HepG2 (cell line): ENCODE measurements around the gene RGS2. TPM values are rescaled to one million over a fixed set of nuclear protein-coding genes. Genes with fewer than 3 reads are reported as not detected.
A peak's percentile ranks its signal among the peaks of the same experiment; 100 is the strongest.

ENCODE experiments used
- ATAC-seq: fragments of 200-7000 bp; cut with Tn5 transposase; 3 replicates; pipeline ENCODE4 v1.9.1; 2020; ENCODE audit warnings: mild to moderate bottlenecking, moderate library complexity
- BruUV-seq: library from RNA; stranded (reverse); fragments of 400-500 nt; replicated peaks from 2 replicates; lab custom pipeline; 2021; lab: Mats Ljungman, UMichigan
- CTCF ChIA-PET: fragments of 300-600 bp; formaldehyde crosslinking; extraction: SDS; loops from one replicate; lab custom pipeline; 2021; ENCODE audit warnings: low total read pairs, inconsistent platforms, low intra/inter-chr PET ratio; lab: Yijun Ruan, JAX
- POLR2A ChIA-PET: fragments of 350-600 bp; sonication (Branson Sonifier 250); formaldehyde crosslinking; loops from one replicate; lab custom pipeline; 2020; ENCODE audit warnings: antibody characterized with exemption, inconsistent platforms; lab: Yijun Ruan, JAX
- DNase-seq: peaks from one replicate; pipeline ENCODE4 v3.0.0-alpha.2; 2015; ENCODE audit warnings: low spot score
- FAIRE-seq: peaks from 3 replicates; lab custom pipeline; 2011; peaks lifted over from hg19 to GRCh38; lab: Jason Lieb, UNC
- H2AFZ ChIP-seq: one replicate; pipeline ENCODE4 v1.6.1; 2011; ENCODE audit warnings: low read length, inconsistent platforms
- H3K27ac ChIP-seq: fragments of 300-600 bp; 3 replicates; pipeline ENCODE4 v1.8.0; 2011; ENCODE audit warnings: mixed run types, mild to moderate bottlenecking, mixed read lengths, low read length, inconsistent platforms; ENCODE audit not compliant: insufficient read depth; ENCODE audit errors: extremely low read length
- H3K27me3 ChIP-seq, 2 experiments: fragments of 200-600 bp in 1 of 2; 2 replicates in 1 of 2; 3 replicates in 1 of 2; pipeline versions ENCODE4 v1.6.0 to v1.8.0; 2011; ENCODE audit warnings: low read length in 2 of 2, mild to moderate bottlenecking in 2 of 2, moderate library complexity in 2 of 2, inconsistent platforms in 1 of 2; ENCODE audit not compliant: insufficient read depth in 2 of 2, control insufficient read depth in 1 of 2
- H3K36me3 ChIP-seq, 2 experiments: fragments of 200-600 bp in 1 of 2; replicated peaks in 1 of 2; 2 replicates in 1 of 2; 3 replicates in 1 of 2; pipeline versions ENCODE4 v1.5.1 to v1.8.0; 2011; ENCODE audit warnings: low read length in 2 of 2, inconsistent platforms in 1 of 2; ENCODE audit not compliant: insufficient read depth in 2 of 2, control insufficient read depth in 1 of 2
- H3K4me1 ChIP-seq: 2 replicates; pipeline ENCODE4 v1.5.1; 2012; ENCODE audit warnings: low read length, inconsistent platforms; ENCODE audit not compliant: insufficient read depth
- H3K4me2 ChIP-seq: 2 replicates; pipeline ENCODE4 v1.6.0; 2011; ENCODE audit warnings: low read depth, low read length, inconsistent platforms
- H3K4me3 ChIP-seq, 3 experiments: fragments of 200-600 bp in 1 of 3; sonication (generic), shearing (Covaris generic) in 1 of 3; replicated peaks in 1 of 3; 2 replicates each; pipeline ENCODE4 v1.5.1; 2011 to 2016; ENCODE audit warnings: low read length in 3 of 3, inconsistent platforms in 2 of 3, low read depth in 2 of 3, mild to moderate bottlenecking in 2 of 3, control low read depth in 1 of 3, mixed read lengths in 1 of 3; ENCODE audit not compliant: insufficient read depth in 1 of 3
- H3K79me2 ChIP-seq: one replicate; pipeline ENCODE4 v1.6.1; 2011; ENCODE audit warnings: low read length, inconsistent platforms; ENCODE audit not compliant: insufficient read depth
- H3K9ac ChIP-seq: 2 replicates; pipeline ENCODE4 v1.6.0; 2011; ENCODE audit warnings: mild to moderate bottlenecking, low read depth, low read length, inconsistent platforms; ENCODE audit not compliant: insufficient read depth
- H3K9me3 ChIP-seq: 2 replicates; pipeline ENCODE4 v1.5.1; 2012; ENCODE audit warnings: mild to moderate bottlenecking, low read length
- H4K20me1 ChIP-seq: 2 replicates; pipeline ENCODE4 v1.6.0; 2011; ENCODE audit warnings: inconsistent platforms, mild to moderate bottlenecking, low read length, moderate library complexity; ENCODE audit not compliant: insufficient read depth
- CEBPZ ChIP-seq: IDR thresholded peaks from 2 replicates; pipeline ENCODE4 v1.6.1; 2012; ENCODE audit warnings: low read length, improper control_type of control experiment
- CHCHD3 ChIP-seq: sonication (generic); formaldehyde crosslinking; IDR thresholded peaks from 2 replicates; pipeline ENCODE4 v1.8.0; 2022; ENCODE audit warnings: mild to moderate bottlenecking, missing genetic modification reagents, moderate library complexity
- NKX3-1 ChIP-seq: sonication (generic); formaldehyde crosslinking; IDR thresholded peaks from 2 replicates; pipeline ENCODE4 v1.5.0; 2020; ENCODE audit warnings: missing genetic modification reagents
- YEATS4 ChIP-seq: sonication (generic); formaldehyde crosslinking; IDR thresholded peaks from 2 replicates; pipeline ENCODE4 v1.4.0; 2020; ENCODE audit warnings: missing genetic modification reagents, borderline replicate concordance
- ZBTB49 ChIP-seq: sonication (generic); formaldehyde crosslinking; IDR thresholded peaks from 2 replicates; pipeline ENCODE4 v1.4.0; 2020; ENCODE audit warnings: missing genetic modification reagents, borderline replicate concordance
- ZNF10 ChIP-seq: sonication (generic); formaldehyde crosslinking; IDR thresholded peaks from 2 replicates; pipeline ENCODE4 v1.4.0; 2020; ENCODE audit warnings: mild to moderate bottlenecking, low read depth, missing genetic modification reagents, borderline replicate concordance
- ZNF335 ChIP-seq: sonication (generic); formaldehyde crosslinking; IDR thresholded peaks from 2 replicates; pipeline ENCODE4 v1.4.0; 2020; ENCODE audit warnings: missing genetic modification reagents
- ZNF703 ChIP-seq: sonication (generic); formaldehyde crosslinking; IDR thresholded peaks from 2 replicates; pipeline ENCODE4 v1.5.1; 2020; ENCODE audit warnings: missing genetic modification reagents, mild to moderate bottlenecking, moderate library complexity, borderline replicate concordance
- WGBS: methylation state at CpG from one replicate; pipeline ENCODE4 v1.1.6; 2017; ENCODE audit warnings: low lambda C conversion rate; 5-methylcytosine and 5-hydroxymethylcytosine counted together
- in situ Hi-C: cut with HindIII; loops from 2 replicates; pipeline ENCODE4 v1.10.0; 2017; ENCODE audit warnings: low pct_unique_long_range_greater_than_20kb; ENCODE audit not compliant: extremely low pct_ligation_motif_present
- intact Hi-C: fragments of 100-400 bp; cut with micrococcal nuclease; formaldehyde crosslinking; loops from one replicate; pipeline ENCODE4 v1.10.0; 2022; ENCODE audit not compliant: unreplicated experiment
- polyA plus RNA-seq, 8 experiments: library from polyadenylated mRNA; depleted of rRNA in 3 of 8; stranded (reverse) in 7 of 8; unstranded in 1 of 8; fragments of >200 nt; fragmentation: Illumina TruSeq in 4 of 8; extraction: Trizol in 4 of 8; gene quantifications; 2 replicates each; pipeline versions ENCODE4 v1.2.1 to v1.2.3, GENCODE V29; 2011 to 2016; ENCODE audit warnings: low read depth in 4 of 8, missing spikeins in 1 of 8, mixed read lengths in 1 of 8; ENCODE audit not compliant: insufficient read depth in 1 of 8
- total RNA-seq, 5 experiments: library from RNA; depleted of rRNA; stranded (reverse); fragments of >200 nt; fragmentation: Illumina TruSeq; extraction: Trizol; gene quantifications; 2 replicates each; pipeline ENCODE4 v1.2.3, GENCODE V29; 2016; ENCODE audit warnings: low read depth in 1 of 5
- TF ChIP-seq, protein P1 (sequence below): IDR thresholded peaks from 2 replicates; pipeline ENCODE4 v1.4.0; 2020; ENCODE audit warnings: mild to moderate bottlenecking, missing genetic modification reagents

Gene RGS2
- total and polyA plus RNA-seq, 2 of the 13 experiments (the other 11 are each of a cell fraction or from before 2014, with no cell fraction given): 0.64 to 1.4 TPM

GRCh38 chr1:192759104-192759503 is 49.7 kb upstream of the RGS2 start (continued):
- TF ChIP-seq, protein P1, sequence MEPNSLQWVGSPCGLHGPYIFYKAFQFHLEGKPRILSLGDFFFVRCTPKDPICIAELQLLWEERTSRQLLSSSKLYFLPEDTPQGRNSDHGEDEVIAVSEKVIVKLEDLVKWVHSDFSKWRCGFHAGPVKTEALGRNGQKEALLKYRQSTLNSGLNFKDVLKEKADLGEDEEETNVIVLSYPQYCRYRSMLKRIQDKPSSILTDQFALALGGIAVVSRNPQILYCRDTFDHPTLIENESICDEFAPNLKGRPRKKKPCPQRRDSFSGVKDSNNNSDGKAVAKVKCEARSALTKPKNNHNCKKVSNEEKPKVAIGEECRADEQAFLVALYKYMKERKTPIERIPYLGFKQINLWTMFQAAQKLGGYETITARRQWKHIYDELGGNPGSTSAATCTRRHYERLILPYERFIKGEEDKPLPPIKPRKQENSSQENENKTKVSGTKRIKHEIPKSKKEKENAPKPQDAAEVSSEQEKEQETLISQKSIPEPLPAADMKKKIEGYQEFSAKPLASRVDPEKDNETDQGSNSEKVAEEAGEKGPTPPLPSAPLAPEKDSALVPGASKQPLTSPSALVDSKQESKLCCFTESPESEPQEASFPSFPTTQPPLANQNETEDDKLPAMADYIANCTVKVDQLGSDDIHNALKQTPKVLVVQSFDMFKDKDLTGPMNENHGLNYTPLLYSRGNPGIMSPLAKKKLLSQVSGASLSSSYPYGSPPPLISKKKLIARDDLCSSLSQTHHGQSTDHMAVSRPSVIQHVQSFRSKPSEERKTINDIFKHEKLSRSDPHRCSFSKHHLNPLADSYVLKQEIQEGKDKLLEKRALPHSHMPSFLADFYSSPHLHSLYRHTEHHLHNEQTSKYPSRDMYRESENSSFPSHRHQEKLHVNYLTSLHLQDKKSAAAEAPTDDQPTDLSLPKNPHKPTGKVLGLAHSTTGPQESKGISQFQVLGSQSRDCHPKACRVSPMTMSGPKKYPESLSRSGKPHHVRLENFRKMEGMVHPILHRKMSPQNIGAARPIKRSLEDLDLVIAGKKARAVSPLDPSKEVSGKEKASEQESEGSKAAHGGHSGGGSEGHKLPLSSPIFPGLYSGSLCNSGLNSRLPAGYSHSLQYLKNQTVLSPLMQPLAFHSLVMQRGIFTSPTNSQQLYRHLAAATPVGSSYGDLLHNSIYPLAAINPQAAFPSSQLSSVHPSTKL: peak; percentile 73
- no peak for TF ChIP-seq CEBPZ

- WGBS: 4% methylated on average over 4 of the region's 4 CpGs
- TF ChIP-seq YEATS4 (CRISPR knock-in tag): no peak
- TF ChIP-seq NKX3-1 (CRISPR knock-in tag): no peak
- no peak for TF ChIP-seq ZNF703 (CRISPR knock-in tag)
- TF ChIP-seq ZBTB49 (CRISPR knock-in tag): no peak
- no peak for TF ChIP-seq CHCHD3 (CRISPR knock-in tag)
- no peak for TF ChIP-seq ZNF10 (CRISPR knock-in tag)
- no peak for TF ChIP-seq ZNF335 (CRISPR knock-in tag)
Observed at GRCh38 chr1:192762265-192762664, 46.6 kb upstream of the RGS2 start.

More at GRCh38 chr1:192762265-192762664, 46.6 kb upstream of the RGS2 start:
- no peak overlapping the region for H3K9ac ChIP-seq
- H3K27me3 ChIP-seq: no peaks in the 10 kb centered on the region; a peak in 1 of 5 replicates
- ChIA-PET POLR2A (no interaction called here), CTCF (no interaction called here)
- no peak overlapping the region for H3K4me3 ChIP-seq
- FAIRE-seq: no peak
- in situ Hi-C loops: loop anchor here (25.0 kb wide), 1 partner anchor 275 kb away; no protein-coding TSS in a partner anchor
- no peaks in the 10 kb centered on the region for H3K9me3 ChIP-seq
- H4K20me1 ChIP-seq: no peaks in the 10 kb centered on the region
- BruUV-seq: no TSS peak
- peaks cover 20% of the 10 kb centered on the region for H3K4me1 ChIP-seq
- no peak for ATAC-seq
- no peak overlapping the region for H2AFZ ChIP-seq
- H3K79me2 ChIP-seq: no peaks in the 10 kb centered on the region
- H3K4me2 ChIP-seq: no peak overlapping the region
- H3K36me3 ChIP-seq: no peaks in the 10 kb centered on the region
- intact Hi-C loops: no loop called here
- DNase-seq: no peak
- H3K27ac ChIP-seq: no peak overlapping the region
